ENCODE data around the gene PPIL1. TPM values are rescaled to one million over a fixed set of nuclear protein-coding genes. Genes with fewer than 3 reads are reported as not detected.
A peak's percentile ranks its signal among the peaks of the same experiment; 100 is the strongest.
"Not testable (repeated sequence)": the region's sequence is repeated elsewhere in the genome, so short reads cannot be mapped to it uniquely, and the experiment has no call there.

PPIL1 gene
- total RNA-seq, 2 experiments from 2014 or later: 34.5 to 35.6 TPM

GRCh38 chr6:36893976-36894932, 19.7 kb upstream of the PPIL1 start:
- ATAC-seq (no peak), DNase-seq (no peak)
- ChIA-PET POLR2A (interaction anchor here (0.6 to 2.0 kb wide), 3 partner anchors 8 to 18 kb away, joined by 3 to 6 read pairs (median 3); partner anchors contain the start of gene C6orf89), CTCF (interaction anchor here (2.1 kb wide), 1 partner anchor 9 kb away, joined by 7 read pairs; the partner anchor contains the start of gene C6orf89)
- Mint-ChIP-seq H3K27ac (no peak overlapping the region), H3K4me3 (no peak overlapping the region), H3K4me1 (ENCODE audit: low read depth) (peaks cover 10% of the 10 kb centered on the region), H3K9me3 (no peaks in the 10 kb centered on the region), H3K27me3 (no peaks in the 10 kb centered on the region), H3K36me3 (ENCODE audit: low read depth) (peaks cover 8% of the 10 kb centered on the region)
- TF ChIP-seq, protein P1, sequence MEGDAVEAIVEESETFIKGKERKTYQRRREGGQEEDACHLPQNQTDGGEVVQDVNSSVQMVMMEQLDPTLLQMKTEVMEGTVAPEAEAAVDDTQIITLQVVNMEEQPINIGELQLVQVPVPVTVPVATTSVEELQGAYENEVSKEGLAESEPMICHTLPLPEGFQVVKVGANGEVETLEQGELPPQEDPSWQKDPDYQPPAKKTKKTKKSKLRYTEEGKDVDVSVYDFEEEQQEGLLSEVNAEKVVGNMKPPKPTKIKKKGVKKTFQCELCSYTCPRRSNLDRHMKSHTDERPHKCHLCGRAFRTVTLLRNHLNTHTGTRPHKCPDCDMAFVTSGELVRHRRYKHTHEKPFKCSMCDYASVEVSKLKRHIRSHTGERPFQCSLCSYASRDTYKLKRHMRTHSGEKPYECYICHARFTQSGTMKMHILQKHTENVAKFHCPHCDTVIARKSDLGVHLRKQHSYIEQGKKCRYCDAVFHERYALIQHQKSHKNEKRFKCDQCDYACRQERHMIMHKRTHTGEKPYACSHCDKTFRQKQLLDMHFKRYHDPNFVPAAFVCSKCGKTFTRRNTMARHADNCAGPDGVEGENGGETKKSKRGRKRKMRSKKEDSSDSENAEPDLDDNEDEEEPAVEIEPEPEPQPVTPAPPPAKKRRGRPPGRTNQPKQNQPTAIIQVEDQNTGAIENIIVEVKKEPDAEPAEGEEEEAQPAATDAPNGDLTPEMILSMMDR (IDR thresholded peaks at IDR 0.05): no peak
- intact Hi-C loops (cut with micrococcal nuclease): no loop called here

GRCh38 chr6:36891153-36891552, 16.6 kb upstream of the PPIL1 start:
- DNase-seq; H3K36me3 Mint-ChIP-seq (ENCODE audit: low read depth); H3K27ac Mint-ChIP-seq; H3K27me3 Mint-ChIP-seq; H3K9me3 Mint-ChIP-seq; H3K4me3 Mint-ChIP-seq; ATAC-seq; intact Hi-C loops (cut with micrococcal nuclease): not testable (repeated sequence)
- ChIA-PET CTCF (interaction anchor here (1.0 kb wide), 1 partner anchor 17 kb away, joined by 3 read pairs; the partner anchor contains the start of gene PPIL1), POLR2A (interaction anchor here (1.5 kb wide), 1 partner anchor 66 kb away, joined by 3 read pairs; no protein-coding TSS in a partner anchor)
- peaks cover 27% of the 10 kb centered on the region for H3K4me1 Mint-ChIP-seq (ENCODE audit: low read depth)

GRCh38 chr6:36890112-36890663, 15.6 kb upstream of the PPIL1 start:
- H3K4me1 Mint-ChIP-seq (ENCODE audit: low read depth): peaks cover 31% of the 10 kb centered on the region
- DNase-seq: no peak
- POLR2A ChIA-PET: interaction anchor here (1.3 kb wide), 1 partner anchor 47 kb away, joined by 3 read pairs; no protein-coding TSS in a partner anchor
- H3K4me3 Mint-ChIP-seq: no peak overlapping the region
- TF ChIP-seq, protein P1 (IDR thresholded peaks at IDR 0.05): no peak
- no peaks in the 10 kb centered on the region for H3K9me3 Mint-ChIP-seq
- peaks cover 6% of the 10 kb centered on the region for H3K36me3 Mint-ChIP-seq (ENCODE audit: low read depth)
- no peaks in the 10 kb centered on the region for H3K27me3 Mint-ChIP-seq
- ATAC-seq: no peak
- intact Hi-C loops (cut with micrococcal nuclease): no loop called here
- CTCF ChIA-PET: interaction anchor here (0.9 to 1.8 kb wide), 8 partner anchors 16 to 131 kb away, joined by 3 to 8 read pairs (median 4); partner anchors contain the start of gene PPIL1
- H3K27ac Mint-ChIP-seq: no peak overlapping the region

DNA sequence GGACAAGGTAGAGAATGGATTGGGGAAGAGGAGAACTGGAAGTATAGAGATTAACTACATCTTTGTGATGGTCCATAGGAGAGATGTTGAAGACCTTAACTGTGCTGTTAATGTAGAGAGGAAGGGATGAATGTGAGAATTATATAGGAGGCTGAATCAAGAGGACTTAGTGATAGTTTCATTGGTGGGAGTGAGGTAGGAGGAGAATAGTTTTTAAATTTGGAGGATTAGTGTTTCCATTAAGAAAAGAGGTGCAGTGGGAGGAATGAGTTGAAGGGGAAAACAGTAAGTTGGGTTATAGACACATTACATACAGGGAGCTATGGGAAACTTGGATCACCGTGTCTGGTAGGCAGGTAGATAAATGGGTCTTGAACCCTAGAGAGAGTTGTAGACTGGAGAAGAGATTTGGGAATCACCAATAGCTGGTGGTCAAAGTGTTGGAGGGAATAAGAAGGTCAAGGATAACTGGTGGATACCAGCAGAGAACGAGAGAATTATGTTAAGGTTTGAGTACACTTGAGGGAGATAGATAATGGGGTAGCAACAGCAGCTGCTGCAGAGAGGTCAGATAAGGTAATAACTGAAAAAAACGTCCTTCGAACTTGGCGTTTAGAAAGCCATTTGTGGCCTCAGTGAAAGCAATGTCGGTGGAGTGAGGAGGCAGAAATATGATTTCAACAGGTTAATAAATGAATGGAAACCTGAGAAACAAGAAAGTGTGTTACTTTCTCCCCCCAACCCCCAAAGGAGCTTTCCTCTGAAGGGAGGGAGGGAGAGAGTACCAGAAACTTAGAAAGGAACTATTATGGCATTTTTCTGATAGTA, 14.3 kb upstream of the PPIL1 start:
- no peak overlapping the region for H3K4me3 Mint-ChIP-seq
- DNase-seq: no peak
- H3K9me3 Mint-ChIP-seq: no peaks in the 10 kb centered on the region
- ATAC-seq: no peak
- peak overlapping the region; percentile 17 for H3K27ac Mint-ChIP-seq
- TF ChIP-seq, protein P1 (IDR thresholded peaks at IDR 0.05): no peak
- H3K36me3 Mint-ChIP-seq (ENCODE audit: low read depth): peaks cover 6% of the 10 kb centered on the region
- ChIA-PET CTCF (interaction anchor here (0.6 to 1.8 kb wide), 10 partner anchors 14 to 133 kb away, joined by 3 to 8 read pairs (median 4); partner anchors contain the start of gene PPIL1), POLR2A (interaction anchor here (0.6 to 1.3 kb wide), 3 partner anchors 15 to 46 kb away, joined by 3 read pairs; no protein-coding TSS in a partner anchor)
- H3K27me3 Mint-ChIP-seq: no peaks in the 10 kb centered on the region
- intact Hi-C loops (cut with micrococcal nuclease): loop anchor here (5.0 to 10.0 kb wide), 3 partner anchors 96 to 316 kb away; partner anchors contain the start of gene MTCH1
- peaks cover 35% of the 10 kb centered on the region for H3K4me1 Mint-ChIP-seq (ENCODE audit: low read depth)

Measured in activated CD8-positive, alpha-beta T cell treated with anti-CD3 and anti-CD28 coated beads for 36 hours (primary cell).